Kidney capillary endothelial cell (primary cell): ENCODE measurements around the gene ZNF280A.
"Not testable (repeated sequence)": the region's sequence is repeated elsewhere in the genome, so short reads cannot be mapped to it uniquely, and the experiment has no call there.

Source experiments
- DNase-seq: peaks from one replicate; pipeline ENCODE4 v3.0.0-alpha.2; 2018; ENCODE audit warnings: low spot score

The ZNF280A gene

GRCh38 chr22:22545084-22545483, 25.0 kb upstream of the ZNF280A start:
- DNase-seq, result no peak

- DNase-seq, result no peak
Measured at GRCh38 chr22:22538226-22538989, 18.3 kb upstream of the ZNF280A start.

- no peak for DNase-seq
Measured at GRCh38 chr22:22536916-22537315, 16.8 kb upstream of the ZNF280A start.

GRCh38 chr22:22536515-22536914, 16.4 kb upstream of the ZNF280A start:
- no peak for DNase-seq

- no peak for DNase-seq
Measured at GRCh38 chr22:22535662-22536061, 15.6 kb upstream of the ZNF280A start.

- no peak for DNase-seq
Measured at GRCh38 chr22:22534604-22535415, 14.7 kb upstream of the ZNF280A start.

GRCh38 chr22:22533863-22534262, 13.8 kb upstream of the ZNF280A start:
- no peak for DNase-seq

GRCh38 chr22:22533417-22533816, 13.3 kb upstream of the ZNF280A start:
- no peak for DNase-seq

GRCh38 chr22:22532547-22533071, 12.5 kb upstream of the ZNF280A start:
- DNase-seq, result not testable (repeated sequence)

GRCh38 chr22:22531770-22532546, 11.9 kb upstream of the ZNF280A start:
- no peak for DNase-seq

GRCh38 chr22:22528780-22529179, 8.7 kb upstream of the ZNF280A start:
- no peak for DNase-seq

GRCh38 chr22:22527312-22527711, 7.2 kb upstream of the ZNF280A start:
- DNase-seq, result no peak

- DNase-seq, result no peak
Measured at GRCh38 chr22:22526125-22526912, 6.2 kb upstream of the ZNF280A start.

- no peak for DNase-seq
Measured at GRCh38 chr22:22523494-22523893, 3.4 kb upstream of the ZNF280A start.

GRCh38 chr22:22521631-22522030, 1.6 kb upstream of the ZNF280A start:
- DNase-seq, result no peak

GRCh38 chr22:22520667-22521602, 865 bp upstream of the ZNF280A start:
- DNase-seq, result no peak

GRCh38 chr22:22519591-22519990, 479 bp downstream of the ZNF280A start:
- no peak for DNase-seq

GRCh38 chr22:22516992-22517391, 3.1 kb downstream of the ZNF280A start:
- no peak for DNase-seq

GRCh38 chr22:22515890-22516289, 4.2 kb downstream of the ZNF280A start:
- DNase-seq, result no peak

- not testable (repeated sequence) for DNase-seq
Measured at GRCh38 chr22:22514431-22514830, 5.6 kb downstream of the ZNF280A start.
